NT2/D1 (cell line): ENCODE data around the gene GADL1.

ENCODE experiments used
- YY1 ChIP-seq: IDR thresholded peaks from 2 replicates; pipeline ENCODE4 v1.6.1; 2011; ENCODE audit not compliant: insufficient read length, insufficient read depth
- ZNF274 ChIP-seq: IDR thresholded peaks from 2 replicates; pipeline ENCODE4 v1.6.1; 2011; ENCODE audit warnings: mild to moderate bottlenecking, low read depth, low read length

DNA sequence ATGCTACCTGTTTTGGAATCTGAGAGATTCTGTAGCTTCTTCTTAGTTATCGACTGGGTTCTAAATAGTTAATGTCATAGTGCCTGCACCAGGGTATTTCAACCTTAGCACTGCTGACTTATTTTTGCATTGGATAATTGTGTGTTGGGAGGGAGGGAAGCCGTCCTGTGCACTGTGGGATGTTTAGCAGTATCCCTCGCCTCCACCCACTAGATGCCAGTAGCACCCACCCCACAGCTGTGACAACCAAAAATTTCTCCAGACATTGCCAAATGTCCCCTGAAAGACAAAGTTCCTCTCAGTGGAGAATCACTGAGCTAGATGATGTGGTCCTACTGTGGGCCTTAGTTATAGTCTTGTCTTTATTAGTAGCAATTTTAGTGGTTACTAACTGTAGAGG is 199.8 kb downstream of the GADL1 start:
- TF ChIP-seq ZNF274, result no peak
- no peak for TF ChIP-seq YY1
